GM23338 (cell line): ENCODE data around the gene HMGXB3. TPM values are rescaled to one million over a fixed set of nuclear protein-coding genes. Genes with fewer than 3 reads are reported as not detected.

Source experiments
- ATAC-seq: fragments of 200-7000 bp; cut with Tn5 transposase; 3 replicates; pipeline ENCODE4 v1.9.1; 2020
- DNase-seq: peaks from one replicate; pipeline ENCODE4 v3.0.0-alpha.2; 2015; ENCODE audit warnings: low spot score
- H2AFZ ChIP-seq: fragments of 200-600 bp; sonication (generic); 2 replicates; pipeline ENCODE4 v1.8.0; 2016; ENCODE audit warnings: antibody characterized with exemption, mild to moderate bottlenecking, moderate library complexity
- H3F3A ChIP-seq: fragments of 200-600 bp; sonication (generic); replicated peaks from 2 replicates; pipeline ENCODE4 v1.8.0; 2017; ENCODE audit warnings: antibody characterized with exemption, mixed run types, low read depth
- H3K27ac ChIP-seq: fragments of 200-600 bp; sonication (generic); 2 replicates; pipeline ENCODE4 v1.6.1; 2016; ENCODE audit warnings: low read depth
- H3K27me3 ChIP-seq: fragments of 200-600 bp; sonication (generic); 2 replicates; pipeline ENCODE4 v1.8.0; 2016; ENCODE audit warnings: mild to moderate bottlenecking, mixed run types, moderate library complexity; ENCODE audit not compliant: insufficient read depth
- H3K36me3 ChIP-seq: fragments of 200-600 bp; sonication (generic); 2 replicates; pipeline ENCODE4 v1.8.0; 2016; ENCODE audit warnings: mild to moderate bottlenecking; ENCODE audit not compliant: insufficient read depth
- H3K4me1 ChIP-seq: fragments of 200-600 bp; sonication (generic); 2 replicates; pipeline ENCODE4 v1.8.0; 2016; ENCODE audit warnings: mild to moderate bottlenecking, moderate library complexity; ENCODE audit not compliant: insufficient read depth
- H3K4me2 ChIP-seq: fragments of 200-600 bp; sonication (generic); 2 replicates; pipeline ENCODE4 v1.7.1; 2017; ENCODE audit warnings: mixed run types
- H3K4me3 ChIP-seq: fragments of 200-600 bp; sonication (generic); 2 replicates; pipeline ENCODE4 v1.6.1; 2016; ENCODE audit warnings: mixed run types
- H3K79me2 ChIP-seq: fragments of 200-600 bp; sonication (generic); replicated peaks from 2 replicates; pipeline ENCODE4 v1.8.0; 2017; ENCODE audit warnings: mild to moderate bottlenecking; ENCODE audit not compliant: insufficient read depth
- H3K9me2 ChIP-seq: fragments of 200-600 bp; sonication (generic); 2 replicates; pipeline ENCODE4 v1.8.0; 2017; ENCODE audit not compliant: insufficient read depth
- H4K20me1 ChIP-seq: fragments of 200-600 bp; sonication (generic); replicated peaks from 2 replicates; pipeline ENCODE4 v1.8.0; 2017; ENCODE audit warnings: mild to moderate bottlenecking; ENCODE audit not compliant: insufficient read depth
- H3K27ac Mint-ChIP-seq: 2 replicates; pipeline ENCODE4 v1.8.0; 2020; ENCODE audit warnings: inconsistent platforms, mild to moderate bottlenecking, moderate library complexity, mixed read lengths
- H3K27me3 Mint-ChIP-seq: 3 replicates; pipeline ENCODE4 v1.8.0; 2022; ENCODE audit warnings: low read depth, mild to moderate bottlenecking, moderate library complexity, mixed read lengths, inconsistent platforms; ENCODE audit not compliant: insufficient read depth, poor library complexity
- H3K36me3 Mint-ChIP-seq: 3 replicates; pipeline ENCODE4 v1.8.0; 2021; ENCODE audit warnings: low read depth, mild to moderate bottlenecking, inconsistent platforms, moderate library complexity, mixed read lengths
- H3K4me1 Mint-ChIP-seq: 3 replicates; pipeline ENCODE4 v1.8.0; 2020; ENCODE audit warnings: mild to moderate bottlenecking, inconsistent platforms, mixed read lengths
- H3K4me3 Mint-ChIP-seq: 3 replicates; pipeline ENCODE4 v1.8.0; 2021; ENCODE audit warnings: moderate library complexity, mild to moderate bottlenecking, inconsistent platforms, mixed read lengths
- H3K9me3 Mint-ChIP-seq: 3 replicates; pipeline ENCODE4 v1.8.0; 2020; ENCODE audit warnings: moderate library complexity, mild to moderate bottlenecking, inconsistent platforms, mixed read lengths
- CREB1 ChIP-seq: fragments of 250-450 bp; sonication (Bioruptor Pico); IDR thresholded peaks from 2 replicates; pipeline ENCODE4 v1.5.0; 2020; ENCODE audit warnings: low read depth, mild to moderate bottlenecking, moderate library complexity
- EZH2 ChIP-seq: fragments of 200-600 bp; sonication (generic); IDR thresholded peaks from one replicate; pipeline ENCODE4 v1.8.0; 2017; ENCODE audit warnings: antibody characterized with exemption, mild to moderate bottlenecking, low read depth; ENCODE audit not compliant: unreplicated experiment
- EZH2phosphoT487 ChIP-seq: fragments of 200-600 bp; sonication (generic); IDR thresholded peaks from one replicate; pipeline ENCODE4 v1.8.1; 2018; ENCODE audit warnings: antibody characterized with exemption; ENCODE audit not compliant: unreplicated experiment
- JUNB ChIP-seq: IDR thresholded peaks from one replicate; pipeline ENCODE4 v1.6.1; 2016; ENCODE audit warnings: antibody characterized with exemption; ENCODE audit not compliant: unreplicated experiment
- NANOG ChIP-seq: IDR thresholded peaks from 2 replicates; pipeline ENCODE4 v1.6.1; 2016; ENCODE audit warnings: antibody characterized with exemption, borderline replicate concordance
- POLR2AphosphoS5 ChIP-seq: IDR thresholded peaks from 2 replicates; pipeline ENCODE4 v1.6.1; 2016; ENCODE audit warnings: antibody characterized with exemption, low read depth
- STAT1 ChIP-seq: IDR thresholded peaks from one replicate; pipeline ENCODE4 v1.6.1; 2016; ENCODE audit warnings: antibody characterized with exemption; ENCODE audit not compliant: unreplicated experiment
- ZNF114 ChIP-seq: fragments of 250-450 bp; sonication (Bioruptor Pico); IDR thresholded peaks from 2 replicates; pipeline ENCODE4 v1.5.0; 2020; ENCODE audit warnings: mild to moderate bottlenecking, moderate library complexity
- ZNF331 ChIP-seq: fragments of 250-450 bp; sonication (Bioruptor Pico); IDR thresholded peaks from 2 replicates; pipeline ENCODE4 v1.5.0; 2020; ENCODE audit warnings: low read depth, mild to moderate bottlenecking, moderate library complexity
- polyA plus RNA-seq: library from polyadenylated mRNA; unstranded; fragments of >200 nt; fragmentation: Nextera tagmentation; extraction: Ambion mirVana; gene quantifications from 2 replicates; pipeline ENCODE4 v1.2.1, GENCODE V29; 2016
- total RNA-seq: library from RNA; depleted of rRNA; stranded (reverse); fragments of >200 nt; shearing (Covaris generic); gene quantifications from 2 replicates; pipeline ENCODE4 v1.2.3, GENCODE V29; 2014
- TF ChIP-seq, protein P1 (sequence below), 2 experiments: fragments of 200-600 bp in 1 of 2; sonication (generic) in 1 of 2; conservative IDR thresholded peaks; 2 replicates each; pipeline versions ENCODE4 v1.5.1 to v1.6.1; 2016 to 2017; ENCODE audit warnings: antibody characterized with exemption in 2 of 2, low read depth in 2 of 2, mild to moderate bottlenecking in 2 of 2, moderate library complexity in 1 of 2
- TF ChIP-seq, protein P2 (sequence below): IDR thresholded peaks from 2 replicates; pipeline ENCODE4 v1.6.1; 2016; ENCODE audit warnings: antibody characterized with exemption
- TF ChIP-seq, protein P3 (sequence below): IDR thresholded peaks from one replicate; pipeline ENCODE4 v1.6.1; 2018; ENCODE audit warnings: antibody characterized with exemption; ENCODE audit not compliant: unreplicated experiment
- TF ChIP-seq, protein P4 (sequence below): fragments of 250-450 bp; sonication (Bioruptor Pico); IDR thresholded peaks from 2 replicates; pipeline ENCODE4 v1.5.0; 2020; ENCODE audit warnings: mild to moderate bottlenecking, moderate library complexity

Gene HMGXB3
- total and polyA plus RNA-seq, 2 experiments from 2014 or later, result 9.4 to 37.9 TPM

DNA sequence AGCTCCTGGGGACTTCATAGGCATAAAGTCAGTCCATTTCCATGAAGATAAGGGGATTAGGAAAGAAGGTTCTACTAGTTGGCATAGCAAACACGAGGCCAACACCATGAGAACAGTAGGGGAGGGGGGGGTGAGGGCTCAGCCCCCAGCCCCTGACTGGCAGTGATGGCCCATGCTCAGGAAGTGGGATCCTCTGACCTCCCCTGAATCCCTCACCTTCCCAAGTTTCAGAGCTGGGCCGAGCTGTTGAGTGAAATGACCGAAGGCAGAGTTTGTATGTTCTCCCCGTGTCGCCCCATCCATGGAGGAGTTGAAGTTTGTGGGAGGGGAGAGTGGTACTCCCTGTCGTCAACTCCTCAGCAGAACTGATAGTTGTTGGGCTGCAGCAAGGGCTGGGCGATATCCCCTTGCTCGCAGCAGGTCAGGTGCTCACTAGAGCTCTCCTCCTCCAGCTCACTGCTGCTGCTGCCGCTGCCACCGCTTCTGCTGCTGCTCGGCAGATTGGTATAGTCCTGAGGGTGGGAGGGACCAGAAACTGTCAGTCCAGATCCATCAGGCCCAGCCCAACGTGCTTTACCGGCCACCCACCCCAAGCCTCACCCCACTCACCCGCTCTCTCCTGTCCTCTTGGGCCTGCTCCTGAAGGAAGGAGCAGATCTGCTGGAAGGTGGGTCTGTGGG is 53.3 kb downstream of the HMGXB3 start:
- no peak overlapping the region for H3K4me2 ChIP-seq
- H3K36me3 ChIP-seq, result peaks cover 14% of the 10 kb centered on the region
- H3K4me1 Mint-ChIP-seq, result peaks cover 16% of the 10 kb centered on the region
- H3K4me3 ChIP-seq, result no peak overlapping the region
- DNase-seq, result no peak
- no peaks in the 10 kb centered on the region for H3K79me2 ChIP-seq
- no peaks in the 10 kb centered on the region; the same call in 2 of the 3 replicates for H3K9me3 Mint-ChIP-seq
- H3K27ac ChIP-seq, result no peak overlapping the region
- H3K4me1 ChIP-seq, result peaks cover 8% of the 10 kb centered on the region; the same call in 1 of the 2 replicates
- no peaks in the 10 kb centered on the region for H3K9me2 ChIP-seq
- H3K27me3 ChIP-seq, result no peaks in the 10 kb centered on the region
- no peak overlapping the region for H3K4me3 Mint-ChIP-seq
- TF ChIP-seq ZNF331 (CRISPR knock-in tag), result no peak
- TF ChIP-seq, protein P1, sequence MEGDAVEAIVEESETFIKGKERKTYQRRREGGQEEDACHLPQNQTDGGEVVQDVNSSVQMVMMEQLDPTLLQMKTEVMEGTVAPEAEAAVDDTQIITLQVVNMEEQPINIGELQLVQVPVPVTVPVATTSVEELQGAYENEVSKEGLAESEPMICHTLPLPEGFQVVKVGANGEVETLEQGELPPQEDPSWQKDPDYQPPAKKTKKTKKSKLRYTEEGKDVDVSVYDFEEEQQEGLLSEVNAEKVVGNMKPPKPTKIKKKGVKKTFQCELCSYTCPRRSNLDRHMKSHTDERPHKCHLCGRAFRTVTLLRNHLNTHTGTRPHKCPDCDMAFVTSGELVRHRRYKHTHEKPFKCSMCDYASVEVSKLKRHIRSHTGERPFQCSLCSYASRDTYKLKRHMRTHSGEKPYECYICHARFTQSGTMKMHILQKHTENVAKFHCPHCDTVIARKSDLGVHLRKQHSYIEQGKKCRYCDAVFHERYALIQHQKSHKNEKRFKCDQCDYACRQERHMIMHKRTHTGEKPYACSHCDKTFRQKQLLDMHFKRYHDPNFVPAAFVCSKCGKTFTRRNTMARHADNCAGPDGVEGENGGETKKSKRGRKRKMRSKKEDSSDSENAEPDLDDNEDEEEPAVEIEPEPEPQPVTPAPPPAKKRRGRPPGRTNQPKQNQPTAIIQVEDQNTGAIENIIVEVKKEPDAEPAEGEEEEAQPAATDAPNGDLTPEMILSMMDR (conservative IDR thresholded peaks at IDR 0.05; ENCODE audit: low read depth in 2 of 2), result no peak
- TF ChIP-seq, protein P2, sequence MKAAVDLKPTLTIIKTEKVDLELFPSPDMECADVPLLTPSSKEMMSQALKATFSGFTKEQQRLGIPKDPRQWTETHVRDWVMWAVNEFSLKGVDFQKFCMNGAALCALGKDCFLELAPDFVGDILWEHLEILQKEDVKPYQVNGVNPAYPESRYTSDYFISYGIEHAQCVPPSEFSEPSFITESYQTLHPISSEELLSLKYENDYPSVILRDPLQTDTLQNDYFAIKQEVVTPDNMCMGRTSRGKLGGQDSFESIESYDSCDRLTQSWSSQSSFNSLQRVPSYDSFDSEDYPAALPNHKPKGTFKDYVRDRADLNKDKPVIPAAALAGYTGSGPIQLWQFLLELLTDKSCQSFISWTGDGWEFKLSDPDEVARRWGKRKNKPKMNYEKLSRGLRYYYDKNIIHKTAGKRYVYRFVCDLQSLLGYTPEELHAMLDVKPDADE, result no peak
- no peak for TF ChIP-seq EZH2phosphoT487
- TF ChIP-seq EZH2, result no peak
- no peak for TF ChIP-seq STAT1
- TF ChIP-seq, protein P3, sequence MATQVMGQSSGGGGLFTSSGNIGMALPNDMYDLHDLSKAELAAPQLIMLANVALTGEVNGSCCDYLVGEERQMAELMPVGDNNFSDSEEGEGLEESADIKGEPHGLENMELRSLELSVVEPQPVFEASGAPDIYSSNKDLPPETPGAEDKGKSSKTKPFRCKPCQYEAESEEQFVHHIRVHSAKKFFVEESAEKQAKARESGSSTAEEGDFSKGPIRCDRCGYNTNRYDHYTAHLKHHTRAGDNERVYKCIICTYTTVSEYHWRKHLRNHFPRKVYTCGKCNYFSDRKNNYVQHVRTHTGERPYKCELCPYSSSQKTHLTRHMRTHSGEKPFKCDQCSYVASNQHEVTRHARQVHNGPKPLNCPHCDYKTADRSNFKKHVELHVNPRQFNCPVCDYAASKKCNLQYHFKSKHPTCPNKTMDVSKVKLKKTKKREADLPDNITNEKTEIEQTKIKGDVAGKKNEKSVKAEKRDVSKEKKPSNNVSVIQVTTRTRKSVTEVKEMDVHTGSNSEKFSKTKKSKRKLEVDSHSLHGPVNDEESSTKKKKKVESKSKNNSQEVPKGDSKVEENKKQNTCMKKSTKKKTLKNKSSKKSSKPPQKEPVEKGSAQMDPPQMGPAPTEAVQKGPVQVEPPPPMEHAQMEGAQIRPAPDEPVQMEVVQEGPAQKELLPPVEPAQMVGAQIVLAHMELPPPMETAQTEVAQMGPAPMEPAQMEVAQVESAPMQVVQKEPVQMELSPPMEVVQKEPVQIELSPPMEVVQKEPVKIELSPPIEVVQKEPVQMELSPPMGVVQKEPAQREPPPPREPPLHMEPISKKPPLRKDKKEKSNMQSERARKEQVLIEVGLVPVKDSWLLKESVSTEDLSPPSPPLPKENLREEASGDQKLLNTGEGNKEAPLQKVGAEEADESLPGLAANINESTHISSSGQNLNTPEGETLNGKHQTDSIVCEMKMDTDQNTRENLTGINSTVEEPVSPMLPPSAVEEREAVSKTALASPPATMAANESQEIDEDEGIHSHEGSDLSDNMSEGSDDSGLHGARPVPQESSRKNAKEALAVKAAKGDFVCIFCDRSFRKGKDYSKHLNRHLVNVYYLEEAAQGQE, result no peak
- TF ChIP-seq CREB1 (CRISPR knock-in tag), result no peak
- no peak for TF ChIP-seq JUNB
- no peak for TF ChIP-seq NANOG
- no peak for TF ChIP-seq POLR2AphosphoS5
- no peak for TF ChIP-seq ZNF114 (CRISPR knock-in tag)
- TF ChIP-seq, protein P4, sequence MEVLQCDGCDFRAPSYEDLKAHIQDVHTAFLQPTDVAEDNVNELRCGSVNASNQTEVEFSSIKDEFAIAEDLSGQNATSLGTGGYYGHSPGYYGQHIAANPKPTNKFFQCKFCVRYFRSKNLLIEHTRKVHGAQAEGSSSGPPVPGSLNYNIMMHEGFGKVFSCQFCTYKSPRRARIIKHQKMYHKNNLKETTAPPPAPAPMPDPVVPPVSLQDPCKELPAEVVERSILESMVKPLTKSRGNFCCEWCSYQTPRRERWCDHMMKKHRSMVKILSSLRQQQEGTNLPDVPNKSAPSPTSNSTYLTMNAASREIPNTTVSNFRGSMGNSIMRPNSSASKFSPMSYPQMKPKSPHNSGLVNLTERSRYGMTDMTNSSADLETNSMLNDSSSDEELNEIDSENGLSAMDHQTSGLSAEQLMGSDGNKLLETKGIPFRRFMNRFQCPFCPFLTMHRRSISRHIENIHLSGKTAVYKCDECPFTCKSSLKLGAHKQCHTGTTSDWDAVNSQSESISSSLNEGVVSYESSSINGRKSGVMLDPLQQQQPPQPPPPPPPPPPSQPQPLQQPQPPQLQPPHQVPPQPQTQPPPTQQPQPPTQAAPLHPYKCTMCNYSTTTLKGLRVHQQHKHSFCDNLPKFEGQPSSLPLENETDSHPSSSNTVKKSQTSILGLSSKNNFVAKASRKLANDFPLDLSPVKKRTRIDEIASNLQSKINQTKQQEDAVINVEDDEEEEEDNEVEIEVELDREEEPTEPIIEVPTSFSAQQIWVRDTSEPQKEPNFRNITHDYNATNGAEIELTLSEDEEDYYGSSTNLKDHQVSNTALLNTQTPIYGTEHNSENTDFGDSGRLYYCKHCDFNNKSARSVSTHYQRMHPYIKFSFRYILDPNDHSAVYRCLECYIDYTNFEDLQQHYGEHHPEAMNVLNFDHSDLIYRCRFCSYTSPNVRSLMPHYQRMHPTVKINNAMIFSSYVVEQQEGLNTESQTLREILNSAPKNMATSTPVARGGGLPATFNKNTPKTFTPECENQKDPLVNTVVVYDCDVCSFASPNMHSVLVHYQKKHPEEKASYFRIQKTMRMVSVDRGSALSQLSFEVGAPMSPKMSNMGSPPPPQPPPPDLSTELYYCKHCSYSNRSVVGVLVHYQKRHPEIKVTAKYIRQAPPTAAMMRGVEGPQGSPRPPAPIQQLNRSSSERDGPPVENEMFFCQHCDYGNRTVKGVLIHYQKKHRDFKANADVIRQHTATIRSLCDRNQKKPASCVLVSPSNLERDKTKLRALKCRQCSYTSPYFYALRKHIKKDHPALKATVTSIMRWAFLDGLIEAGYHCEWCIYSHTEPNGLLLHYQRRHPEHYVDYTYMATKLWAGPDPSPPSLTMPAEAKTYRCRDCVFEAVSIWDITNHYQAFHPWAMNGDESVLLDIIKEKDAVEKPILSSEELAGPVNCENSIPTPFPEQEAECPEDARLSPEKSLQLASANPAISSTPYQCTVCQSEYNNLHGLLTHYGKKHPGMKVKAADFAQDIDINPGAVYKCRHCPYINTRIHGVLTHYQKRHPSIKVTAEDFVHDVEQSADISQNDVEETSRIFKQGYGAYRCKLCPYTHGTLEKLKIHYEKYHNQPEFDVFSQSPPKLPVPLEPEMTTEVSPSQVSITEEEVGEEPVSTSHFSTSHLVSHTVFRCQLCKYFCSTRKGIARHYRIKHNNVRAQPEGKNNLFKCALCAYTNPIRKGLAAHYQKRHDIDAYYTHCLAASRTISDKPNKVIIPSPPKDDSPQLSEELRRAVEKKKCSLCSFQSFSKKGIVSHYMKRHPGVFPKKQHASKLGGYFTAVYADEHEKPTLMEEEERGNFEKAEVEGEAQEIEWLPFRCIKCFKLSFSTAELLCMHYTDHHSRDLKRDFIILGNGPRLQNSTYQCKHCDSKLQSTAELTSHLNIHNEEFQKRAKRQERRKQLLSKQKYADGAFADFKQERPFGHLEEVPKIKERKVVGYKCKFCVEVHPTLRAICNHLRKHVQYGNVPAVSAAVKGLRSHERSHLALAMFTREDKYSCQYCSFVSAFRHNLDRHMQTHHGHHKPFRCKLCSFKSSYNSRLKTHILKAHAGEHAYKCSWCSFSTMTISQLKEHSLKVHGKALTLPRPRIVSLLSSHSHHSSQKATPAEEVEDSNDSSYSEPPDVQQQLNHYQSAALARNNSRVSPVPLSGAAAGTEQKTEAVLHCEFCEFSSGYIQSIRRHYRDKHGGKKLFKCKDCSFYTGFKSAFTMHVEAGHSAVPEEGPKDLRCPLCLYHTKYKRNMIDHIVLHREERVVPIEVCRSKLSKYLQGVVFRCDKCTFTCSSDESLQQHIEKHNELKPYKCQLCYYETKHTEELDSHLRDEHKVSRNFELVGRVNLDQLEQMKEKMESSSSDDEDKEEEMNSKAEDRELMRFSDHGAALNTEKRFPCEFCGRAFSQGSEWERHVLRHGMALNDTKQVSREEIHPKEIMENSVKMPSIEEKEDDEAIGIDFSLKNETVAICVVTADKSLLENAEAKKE (CRISPR knock-in tag), result no peak
- H3K36me3 Mint-ChIP-seq, result peaks cover 49% of the 10 kb centered on the region
- ATAC-seq, result no peak
- H3K27me3 Mint-ChIP-seq, result peaks cover 6% of the 10 kb centered on the region
- no peak overlapping the region for H2AFZ ChIP-seq
- H3F3A ChIP-seq, result no peaks in the 10 kb centered on the region
- H3K27ac Mint-ChIP-seq, result no peak overlapping the region
- H4K20me1 ChIP-seq, result no peaks in the 10 kb centered on the region
